GM12872 (cell line): ENCODE results near the gene CCNI.

Experiments
- TF ChIP-seq, protein P1 (sequence below): IDR thresholded peaks from 3 replicates; pipeline ENCODE4 v1.5.1; 2011; ENCODE audit warnings: low read depth, mild to moderate bottlenecking, low read length, moderate library complexity; ENCODE audit not compliant: insufficient read depth

The CCNI gene

DNA sequence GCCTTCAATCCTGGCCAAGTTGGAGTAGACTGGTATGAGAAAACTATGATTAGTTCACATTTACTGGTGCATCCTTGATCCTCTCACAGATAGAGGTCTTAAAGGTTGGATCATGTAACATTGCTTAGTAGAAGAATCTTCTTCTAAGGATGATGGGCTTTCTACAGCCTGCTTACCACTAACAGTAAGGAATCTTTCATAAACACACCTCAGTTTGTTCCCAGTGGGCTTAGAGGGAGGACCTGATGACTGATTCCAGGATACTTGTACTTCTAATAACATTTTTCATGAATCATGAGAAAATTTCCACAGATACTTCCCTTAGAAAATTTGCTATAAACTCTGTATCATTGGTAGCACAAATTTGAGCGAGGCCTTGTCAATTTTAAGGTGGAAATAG is 40.6 kb downstream of the CCNI start:
- TF ChIP-seq, protein P1, sequence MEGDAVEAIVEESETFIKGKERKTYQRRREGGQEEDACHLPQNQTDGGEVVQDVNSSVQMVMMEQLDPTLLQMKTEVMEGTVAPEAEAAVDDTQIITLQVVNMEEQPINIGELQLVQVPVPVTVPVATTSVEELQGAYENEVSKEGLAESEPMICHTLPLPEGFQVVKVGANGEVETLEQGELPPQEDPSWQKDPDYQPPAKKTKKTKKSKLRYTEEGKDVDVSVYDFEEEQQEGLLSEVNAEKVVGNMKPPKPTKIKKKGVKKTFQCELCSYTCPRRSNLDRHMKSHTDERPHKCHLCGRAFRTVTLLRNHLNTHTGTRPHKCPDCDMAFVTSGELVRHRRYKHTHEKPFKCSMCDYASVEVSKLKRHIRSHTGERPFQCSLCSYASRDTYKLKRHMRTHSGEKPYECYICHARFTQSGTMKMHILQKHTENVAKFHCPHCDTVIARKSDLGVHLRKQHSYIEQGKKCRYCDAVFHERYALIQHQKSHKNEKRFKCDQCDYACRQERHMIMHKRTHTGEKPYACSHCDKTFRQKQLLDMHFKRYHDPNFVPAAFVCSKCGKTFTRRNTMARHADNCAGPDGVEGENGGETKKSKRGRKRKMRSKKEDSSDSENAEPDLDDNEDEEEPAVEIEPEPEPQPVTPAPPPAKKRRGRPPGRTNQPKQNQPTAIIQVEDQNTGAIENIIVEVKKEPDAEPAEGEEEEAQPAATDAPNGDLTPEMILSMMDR = no peak

DNA sequence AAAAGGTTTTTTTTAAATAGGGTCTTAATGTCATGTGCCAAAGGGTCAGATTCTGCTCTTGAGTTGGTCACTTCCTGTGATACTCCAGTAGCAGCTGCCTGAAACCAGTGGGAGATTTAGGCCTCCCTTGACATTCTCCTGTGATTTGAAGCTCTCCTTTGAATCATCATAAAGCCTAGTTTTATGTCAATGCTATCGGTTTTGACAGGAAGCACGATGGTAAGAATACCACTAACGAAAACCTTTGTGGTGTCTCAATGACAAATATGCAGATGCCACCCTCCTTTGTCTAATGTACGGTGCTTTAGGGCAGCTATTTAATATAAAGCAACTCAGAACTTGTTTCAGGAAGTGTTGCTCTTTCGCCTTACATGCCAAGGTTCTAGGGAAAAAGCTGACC is 44.2 kb downstream of the CCNI start:
- TF ChIP-seq, protein P1 = no peak

- TF ChIP-seq, protein P1 = no peak
Observed at GRCh38 chr4:77028246-77028645, 47.5 kb downstream of the CCNI start.

DNA sequence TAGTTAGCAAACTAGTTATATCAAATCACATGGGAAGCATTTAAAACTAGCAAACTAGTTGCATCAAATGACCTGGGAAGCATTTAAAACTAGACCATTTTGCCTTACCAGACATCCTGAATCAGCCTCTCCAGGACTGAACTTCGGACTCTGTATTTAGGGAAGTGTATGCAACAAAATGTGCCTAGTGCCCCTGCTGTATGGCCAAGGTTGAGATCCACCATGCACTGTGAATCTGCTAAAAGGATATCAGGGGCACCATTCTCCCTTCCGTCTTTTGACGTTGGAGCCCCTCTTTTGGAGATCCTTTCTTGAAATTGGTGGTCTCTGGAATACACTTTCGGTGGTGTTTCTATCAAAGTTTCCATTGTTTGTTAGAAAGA is 49.5 kb downstream of the CCNI start:
- TF ChIP-seq, protein P1 = no peak

GRCh38 chr4:77025643-77026321 is 50.0 kb downstream of the CCNI start:
- TF ChIP-seq, protein P1 = no peak

- TF ChIP-seq, protein P1 = no peak
Observed at GRCh38 chr4:77023920-77024319, 51.9 kb downstream of the CCNI start.

DNA sequence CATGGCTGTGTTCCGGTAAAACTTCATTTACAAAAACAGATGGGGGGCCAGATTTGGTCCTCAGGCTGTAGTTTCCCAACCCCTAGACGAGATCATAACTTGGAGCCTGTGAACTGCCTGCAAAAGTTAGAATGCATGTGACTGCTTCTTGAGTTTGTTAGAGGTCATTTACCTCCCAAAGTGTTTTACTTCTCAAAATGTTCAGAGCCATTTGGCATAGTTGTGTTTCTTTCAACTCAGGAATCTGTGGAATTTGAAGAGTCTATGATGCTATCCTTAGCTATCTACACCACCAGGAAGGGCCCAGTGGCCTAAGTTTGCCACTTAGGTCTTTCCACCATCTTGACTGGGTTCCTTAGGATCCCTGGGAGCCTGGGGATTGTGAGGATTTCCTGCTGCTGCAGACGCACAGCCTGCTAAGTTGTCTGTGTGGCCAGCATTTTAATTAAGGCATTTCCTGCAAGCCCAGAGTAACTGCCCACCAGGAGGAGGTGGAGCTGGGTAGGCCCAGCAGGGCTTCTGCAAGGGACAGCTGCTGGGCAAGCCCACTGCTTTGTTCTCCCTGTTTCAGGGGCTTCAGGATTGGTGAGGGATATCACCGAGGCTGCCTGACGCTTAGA is 53.1 kb downstream of the CCNI start:
- TF ChIP-seq, protein P1 = no peak
